Neuronal stem cell (in vitro differentiated cells): ENCODE data around the gene GALNT12.

Experiments used
- DNase-seq: peaks from one replicate; pipeline ENCODE4 v3.0.0-alpha.2; 2013; ENCODE audit warnings: low spot score
- H2AFZ ChIP-seq: one replicate; pipeline ENCODE4 v1.6.1; 2013; ENCODE audit warnings: mild to moderate bottlenecking, low read length, inconsistent platforms
- H2AK5ac ChIP-seq: 2 replicates; pipeline ENCODE4 v1.6.1; 2013; ENCODE audit warnings: low read depth, mild to moderate bottlenecking, inconsistent platforms, low read length, moderate library complexity, mixed read lengths
- H2BK120ac ChIP-seq: 2 replicates; pipeline ENCODE4 v1.6.1; 2013; ENCODE audit warnings: low read depth, mild to moderate bottlenecking, inconsistent platforms, low read length, moderate library complexity, mixed read lengths
- H2BK12ac ChIP-seq: one replicate; pipeline ENCODE4 v1.6.1; 2013; ENCODE audit warnings: low read length, inconsistent platforms
- H2BK15ac ChIP-seq: 2 replicates; pipeline ENCODE4 v1.6.1; 2013; ENCODE audit warnings: mild to moderate bottlenecking, low read length, inconsistent platforms, mixed read lengths
- H2BK5ac ChIP-seq: one replicate; pipeline ENCODE4 v1.6.1; 2013; ENCODE audit warnings: inconsistent platforms, mild to moderate bottlenecking, low read length, moderate library complexity
- H3K14ac ChIP-seq: one replicate; pipeline ENCODE4 v1.6.1; 2013; ENCODE audit warnings: low read length, inconsistent platforms
- H3K18ac ChIP-seq: 2 replicates; pipeline ENCODE4 v1.6.1; 2013; ENCODE audit warnings: low read length, inconsistent platforms
- H3K23ac ChIP-seq: 2 replicates; pipeline ENCODE4 v1.6.1; 2013; ENCODE audit warnings: low read depth, mild to moderate bottlenecking, mixed read lengths, low read length, inconsistent platforms; ENCODE audit not compliant: poor library complexity
- H3K27ac ChIP-seq: replicated peaks from 3 replicates; pipeline ENCODE4 v1.5.1; 2013; ENCODE audit warnings: low read length, inconsistent platforms
- H3K27me3 ChIP-seq, 3 experiments: 2 replicates each; pipeline ENCODE4 v1.6.1; 2013; ENCODE audit warnings: low read length in 3 of 3, mild to moderate bottlenecking in 2 of 3, inconsistent platforms in 1 of 3, low read depth in 1 of 3, mixed read lengths in 1 of 3, moderate library complexity in 1 of 3; ENCODE audit not compliant: control insufficient read depth in 3 of 3, insufficient read depth in 3 of 3
- H3K36me3 ChIP-seq, 2 donors: replicated peaks in 1 of 2; 2 replicates each; pipeline ENCODE4 v1.6.1; 2013; ENCODE audit warnings: low read length in 2 of 2; ENCODE audit not compliant: control insufficient read depth in 2 of 2, insufficient read depth in 2 of 2
- H3K4ac ChIP-seq: 2 replicates; pipeline ENCODE4 v1.6.1; 2013; ENCODE audit warnings: inconsistent platforms, mild to moderate bottlenecking, low read length, moderate library complexity
- H3K4me1 ChIP-seq, 2 donors: 1 replicate in 1 of 2; 2 replicates in 1 of 2; pipeline ENCODE4 v1.6.1; 2013; ENCODE audit warnings: low read length in 2 of 2, low read depth in 1 of 2; ENCODE audit not compliant: control insufficient read depth in 2 of 2, insufficient read depth in 1 of 2
- H3K4me2 ChIP-seq: one replicate; pipeline ENCODE4 v1.6.1; 2013; ENCODE audit warnings: mild to moderate bottlenecking, low read length, inconsistent platforms; ENCODE audit not compliant: insufficient read depth, poor library complexity, severe bottlenecking
- H3K4me3 ChIP-seq, 2 donors: 2 replicates each; pipeline ENCODE4 v1.5.1; 2013; ENCODE audit warnings: low read length in 2 of 2, mild to moderate bottlenecking in 2 of 2, inconsistent platforms in 1 of 2, moderate library complexity in 1 of 2
- H3K79me1 ChIP-seq: one replicate; pipeline ENCODE4 v1.6.1; 2013; ENCODE audit warnings: low read depth, mild to moderate bottlenecking, inconsistent platforms, low read length, moderate library complexity
- H3K9ac ChIP-seq: one replicate; pipeline ENCODE4 v1.6.1; 2013; ENCODE audit warnings: mild to moderate bottlenecking, low read depth, low read length, inconsistent platforms; ENCODE audit not compliant: poor library complexity
- H3K9me3 ChIP-seq, 2 donors: replicated peaks in 1 of 2; 2 replicates each; pipeline versions ENCODE3 to v1.6.1; 2013; ENCODE audit warnings: low read length in 2 of 2, mild to moderate bottlenecking in 2 of 2, inconsistent platforms in 1 of 2, low read depth in 1 of 2, mixed read lengths in 1 of 2, moderate library complexity in 1 of 2; ENCODE audit not compliant: control insufficient read depth in 2 of 2, insufficient read depth in 1 of 2
- H4K8ac ChIP-seq: one replicate; pipeline ENCODE4 v1.6.1; 2013; ENCODE audit warnings: low read depth, mild to moderate bottlenecking, inconsistent platforms, low read length, moderate library complexity
- H4K91ac ChIP-seq: one replicate; pipeline ENCODE4 v1.6.1; 2013; ENCODE audit warnings: low read length, low read depth, mild to moderate bottlenecking, inconsistent platforms; ENCODE audit not compliant: poor library complexity
- WGBS, 2 donors: extraction: QIAGEN DNeasy Blood & Tissue Kit; methylation state at CpG; one replicate each; pipeline ENCODE4 v1.1.7; 2013; ENCODE audit warnings: missing lambda C conversion rate in 2 of 2, mixed read lengths in 1 of 2; ENCODE audit not compliant: insufficient read length in 2 of 2, insufficient replicate concordance in 1 of 2; ENCODE audit errors: extremely low coverage in 2 of 2; 5-methylcytosine and 5-hydroxymethylcytosine counted together

The GALNT12 gene

DNA sequence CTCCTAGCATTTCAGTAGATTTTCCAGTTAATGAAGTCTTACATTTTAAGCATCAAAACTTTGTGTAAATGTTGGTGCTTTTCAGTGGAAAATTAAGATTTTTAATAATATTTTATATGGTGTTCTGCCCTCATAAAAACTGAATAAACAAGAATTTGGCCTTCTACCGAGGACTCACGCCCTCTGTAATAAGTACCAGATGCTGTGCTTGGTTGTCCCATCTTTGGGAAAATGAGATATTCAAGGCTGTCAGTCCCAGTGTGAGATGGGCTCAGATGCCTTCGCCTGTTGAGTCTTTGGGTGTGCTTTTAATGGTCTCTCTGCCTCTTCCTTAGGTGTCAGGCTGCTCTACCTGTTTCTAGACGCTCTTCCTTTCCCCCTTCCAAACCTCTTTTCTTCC, 28.7 kb downstream of the GALNT12 start:
- no peak overlapping the region for H3K18ac ChIP-seq
- H3K4me1 ChIP-seq: no peaks in the 10 kb centered on the region
- no peak overlapping the region for H3K4me2 ChIP-seq
- DNase-seq: no peak
- no peak overlapping the region for H4K8ac ChIP-seq
- H3K27ac ChIP-seq: no peak overlapping the region
- peaks cover 2% of the 10 kb centered on the region for H3K79me1 ChIP-seq
- H2BK120ac ChIP-seq: no peak overlapping the region
- H2BK15ac ChIP-seq: no peak overlapping the region
- no peak overlapping the region for H2BK12ac ChIP-seq
- H3K23ac ChIP-seq: no peak overlapping the region
- no peak overlapping the region for H2AFZ ChIP-seq
- H4K91ac ChIP-seq: no peak overlapping the region
- WGBS, 2 donors: no CpG with 5 or more reads among the region's 4 CpGs
- H2AK5ac ChIP-seq: no peak overlapping the region
- H3K4me3 ChIP-seq: no peak overlapping the region
- H2BK5ac ChIP-seq: no peak overlapping the region
- H3K9ac ChIP-seq: no peak overlapping the region
- H3K4ac ChIP-seq: no peak overlapping the region
- peaks cover 0 to 6% of the 10 kb centered on the region in 2 donors for H3K36me3 ChIP-seq
- H3K14ac ChIP-seq: no peak overlapping the region
- H3K27me3 ChIP-seq: no peaks in the 10 kb centered on the region
- H3K9me3 ChIP-seq: no peaks in the 10 kb centered on the region

DNA sequence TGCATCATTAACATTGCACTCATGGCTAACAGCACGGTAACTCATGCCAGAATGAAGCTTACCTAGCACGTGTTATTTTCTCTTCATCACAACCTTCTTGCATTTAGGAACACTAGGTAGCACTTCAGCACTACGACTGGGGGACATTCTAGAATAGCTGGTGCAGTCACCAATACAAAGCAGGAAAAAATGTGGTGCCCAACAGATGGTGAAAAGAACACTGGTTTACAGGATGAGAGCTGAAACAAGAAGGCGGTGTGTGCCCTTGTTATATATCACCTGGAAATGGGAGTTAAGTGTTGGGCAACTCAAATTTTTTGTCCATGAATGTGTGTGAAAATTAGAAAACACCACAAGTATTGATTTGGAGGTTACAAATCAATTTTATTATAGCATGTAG, 30.0 kb downstream of the GALNT12 start:
- Histone ChIP-seq H2BK120ac (no peak overlapping the region), H3K23ac (no peak overlapping the region), H3K14ac (no peak overlapping the region), H2AK5ac (no peak overlapping the region), H3K27me3 (no peaks in the 10 kb centered on the region), H3K36me3 (peaks cover 0 to 6% of the 10 kb centered on the region in 2 donors), H3K9me3 (no peaks in the 10 kb centered on the region), H3K18ac (no peak overlapping the region), H2AFZ (no peak overlapping the region), H3K4ac (no peak overlapping the region), H3K4me1 (no peaks in the 10 kb centered on the region), H3K4me2 (no peak overlapping the region), H2BK15ac (no peak overlapping the region), H3K9ac (no peak overlapping the region), H2BK5ac (no peak overlapping the region), H3K4me3 (no peak overlapping the region), H2BK12ac (no peak overlapping the region), H4K8ac (no peak overlapping the region), H3K27ac (no peak overlapping the region), H3K79me1 (peaks cover 2% of the 10 kb centered on the region), H4K91ac (no peak overlapping the region)
- no peak for DNase-seq
- WGBS, 2 donors: no CpG with 5 or more reads among the region's 4 CpGs

DNA sequence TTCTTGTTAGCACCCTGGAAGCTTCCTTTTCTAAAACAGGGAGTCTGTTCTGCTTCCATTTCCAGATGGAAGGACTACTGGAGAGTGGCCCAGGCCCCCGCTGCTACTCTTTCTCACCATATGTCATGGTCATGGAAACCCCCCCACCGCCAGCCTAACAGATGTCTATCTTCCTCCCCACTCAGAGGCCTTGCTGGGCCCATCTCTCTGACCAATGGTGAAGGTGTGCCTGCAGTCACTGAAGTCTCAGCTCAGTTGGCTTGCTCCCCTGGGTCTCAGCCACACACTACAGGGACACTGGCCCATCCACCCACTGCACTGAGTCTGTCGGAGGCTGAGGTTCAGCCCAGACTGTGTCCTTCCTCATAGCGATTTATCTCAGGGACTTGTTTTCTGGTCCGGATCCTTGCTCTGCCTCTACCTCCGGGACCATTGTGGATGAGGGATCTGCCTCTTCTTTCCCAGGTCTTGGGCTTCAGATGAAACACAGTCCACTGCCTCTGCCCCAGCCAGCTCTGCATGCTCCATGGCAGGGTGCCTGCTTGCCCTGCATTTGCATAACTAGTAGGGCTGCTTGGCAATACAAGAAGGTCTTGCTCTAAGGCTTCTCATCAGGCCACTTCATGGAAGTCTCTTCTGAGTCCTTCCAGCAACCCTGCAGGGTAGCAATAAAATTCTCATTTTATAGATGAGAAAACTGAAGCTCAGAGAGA, 30.8 kb downstream of the GALNT12 start:
- no CpG with 5 or more reads among the region's 6 CpGs for WGBS, 2 donors
- DNase-seq: no peak

GRCh38 chr9:98838868-98839565, 31.5 kb downstream of the GALNT12 start:
- no CpG with 5 or more reads among the region's 6 CpGs for WGBS, 2 donors
- H3K4me1 ChIP-seq: no peaks in the 10 kb centered on the region
- no peaks in the 10 kb centered on the region for H3K27me3 ChIP-seq

More for the DNA sequence above, 30.8 kb downstream of the GALNT12 start:
- Histone ChIP-seq H3K9ac (no peak overlapping the region), H4K91ac (no peak overlapping the region), H3K4me3 (no peak overlapping the region), H2BK5ac (no peak overlapping the region), H3K4me2 (no peak overlapping the region), H3K27ac (no peak overlapping the region), H2BK12ac (no peak overlapping the region), H3K14ac (no peak overlapping the region), H2AFZ (no peak overlapping the region), H2BK120ac (no peak overlapping the region), H2BK15ac (no peak overlapping the region), H3K4me1 (no peaks in the 10 kb centered on the region), H3K27me3 (no peaks in the 10 kb centered on the region), H3K9me3 (no peaks in the 10 kb centered on the region), H3K18ac (no peak overlapping the region), H4K8ac (no peak overlapping the region), H3K79me1 (peaks cover 2% of the 10 kb centered on the region), H3K4ac (no peak overlapping the region), H2AK5ac (no peak overlapping the region), H3K23ac (no peak overlapping the region), H3K36me3 (peaks cover 0 to 6% of the 10 kb centered on the region in 2 donors)

More at GRCh38 chr9:98838868-98839565, 31.5 kb downstream of the GALNT12 start:
- H3K79me1 ChIP-seq: peaks cover 2% of the 10 kb centered on the region
- no peak overlapping the region for H2AFZ ChIP-seq
- no peak overlapping the region for H3K4me2 ChIP-seq
- H3K18ac ChIP-seq: no peak overlapping the region
- no peak overlapping the region for H2AK5ac ChIP-seq
- H3K4me3 ChIP-seq: no peak overlapping the region
- no peak overlapping the region for H2BK120ac ChIP-seq
- no peak for DNase-seq
- no peak overlapping the region for H2BK5ac ChIP-seq
- H3K9me3 ChIP-seq: no peaks in the 10 kb centered on the region
- H4K8ac ChIP-seq: no peak overlapping the region
- H3K9ac ChIP-seq: no peak overlapping the region
- H2BK15ac ChIP-seq: no peak overlapping the region
- peaks cover 0 to 6% of the 10 kb centered on the region in 2 donors for H3K36me3 ChIP-seq
- H4K91ac ChIP-seq: no peak overlapping the region
- no peak overlapping the region for H3K14ac ChIP-seq
- H3K4ac ChIP-seq: no peak overlapping the region
- no peak overlapping the region for H3K27ac ChIP-seq
- H2BK12ac ChIP-seq: no peak overlapping the region
- H3K23ac ChIP-seq: no peak overlapping the region
